ENCODE results near the gene FBXL17. TPM values are rescaled to one million over a fixed set of nuclear protein-coding genes. Genes with fewer than 3 reads are reported as not detected.

The FBXL17 gene
- total and polyA plus RNA-seq, 3 experiments from 2014 or later, result 6.4 to 8.2 (median 6.9) TPM

- Histone ChIP-seq H3K9me3 (ENCODE audit: low read length) (no peaks in the 10 kb centered on the region), H3K27ac (ENCODE audit: low read depth, low read length) (no peak overlapping the region), H3K36me3 (ENCODE audit: insufficient read depth, low read length) (no peaks in the 10 kb centered on the region), H3K27me3 (ENCODE audit: insufficient read depth, low read length, poor library complexity, severe bottlenecking) (no peaks in the 10 kb centered on the region), H3K4me3 (ENCODE audit: low read length) (no peak overlapping the region), H3K4me1 (ENCODE audit: insufficient read depth, low read length) (no peaks in the 10 kb centered on the region)
- no peaks in the 10 kb centered on the region for H3K27me3 Mint-ChIP-seq
- POLR2A ChIA-PET, result no interaction called here
- peaks cover 0 to 2% (median 0%) of the 10 kb centered on the region in 3 donors for H3K4me1 Mint-ChIP-seq
- H3K27ac Mint-ChIP-seq, result no peak overlapping the region
- CTCF ChIA-PET, result no interaction called here
- peaks cover 29 to 68% (median 49%) of the 10 kb centered on the region in 3 donors for H3K36me3 Mint-ChIP-seq
- H3K4me3 Mint-ChIP-seq, result no peak overlapping the region
- no peak for DNase-seq
- peaks cover 0 to 19% (median 12%) of the 10 kb centered on the region in 5 donors for H3K9me3 Mint-ChIP-seq
These were observed 159.9 kb downstream of the FBXL17 start for GRCh38 chr5:108222011-108222410.

DNA sequence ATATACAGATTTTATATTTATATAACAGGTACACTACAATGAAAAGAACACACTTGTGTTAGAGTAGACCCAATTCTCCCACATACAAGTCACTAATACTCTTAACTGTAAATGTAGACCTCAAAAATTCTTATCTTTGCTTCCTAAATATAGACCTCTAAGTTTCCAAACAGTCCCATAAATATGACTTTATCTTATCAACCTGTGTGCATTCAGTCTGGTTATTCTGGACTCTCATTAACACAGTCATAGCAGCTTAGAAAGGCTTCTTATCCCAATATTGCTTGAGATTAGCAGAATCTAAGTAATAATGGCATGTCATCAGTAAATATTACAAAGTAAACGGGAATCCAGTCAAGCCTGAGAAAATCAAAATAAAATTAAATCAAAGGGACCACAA lies 161.1 kb downstream of the FBXL17 start:
- Histone ChIP-seq H3K9me3 (ENCODE audit: low read length) (no peaks in the 10 kb centered on the region), H3K36me3 (ENCODE audit: insufficient read depth, low read length) (no peaks in the 10 kb centered on the region), H3K27me3 (ENCODE audit: insufficient read depth, low read length, poor library complexity, severe bottlenecking) (no peaks in the 10 kb centered on the region), H3K27ac (ENCODE audit: low read depth, low read length) (no peak overlapping the region), H3K4me1 (ENCODE audit: insufficient read depth, low read length) (no peaks in the 10 kb centered on the region), H3K4me3 (ENCODE audit: low read length) (no peak overlapping the region)
- DNase-seq, result no peak
- Mint-ChIP-seq H3K27me3 (no peaks in the 10 kb centered on the region), H3K9me3 (peaks cover 2 to 22% (median 15%) of the 10 kb centered on the region in 5 donors), H3K27ac (no peak overlapping the region), H3K4me3 (no peak overlapping the region), H3K4me1 (peaks cover 0 to 2% (median 0%) of the 10 kb centered on the region in 3 donors), H3K36me3 (peaks cover 29 to 75% (median 53%) of the 10 kb centered on the region in 3 donors)
- CTCF ChIA-PET, result no interaction called here
- POLR2A ChIA-PET, result no interaction called here

GRCh38 chr5:108216890-108217289 lies 165.0 kb downstream of the FBXL17 start:
- POLR2A ChIA-PET, result no interaction called here
- H3K9me3 ChIP-seq (ENCODE audit: low read length), result no peaks in the 10 kb centered on the region
- H3K4me3 ChIP-seq (ENCODE audit: low read length), result no peak overlapping the region
- CTCF ChIA-PET, result no interaction called here
- H3K4me1 Mint-ChIP-seq, result peaks cover 0 to 2% (median 0%) of the 10 kb centered on the region in 3 donors
- peak overlapping the region in 1 of 8 donors; percentile 38 for H3K27ac Mint-ChIP-seq
- no peaks in the 10 kb centered on the region for H3K27me3 Mint-ChIP-seq
- H3K27ac ChIP-seq (ENCODE audit: low read depth, low read length), result no peak overlapping the region
- no peak overlapping the region for H3K4me3 Mint-ChIP-seq
- no peaks in the 10 kb centered on the region for H3K36me3 ChIP-seq (ENCODE audit: insufficient read depth, low read length)
- H3K27me3 ChIP-seq (ENCODE audit: insufficient read depth, low read length, poor library complexity, severe bottlenecking), result no peaks in the 10 kb centered on the region
- H3K4me1 ChIP-seq (ENCODE audit: insufficient read depth, low read length), result no peaks in the 10 kb centered on the region
- peaks cover 10 to 32% (median 17%) of the 10 kb centered on the region in 5 donors for H3K9me3 Mint-ChIP-seq
- H3K36me3 Mint-ChIP-seq, result peaks cover 27 to 62% (median 46%) of the 10 kb centered on the region in 3 donors
- DNase-seq, result no peak

DNA sequence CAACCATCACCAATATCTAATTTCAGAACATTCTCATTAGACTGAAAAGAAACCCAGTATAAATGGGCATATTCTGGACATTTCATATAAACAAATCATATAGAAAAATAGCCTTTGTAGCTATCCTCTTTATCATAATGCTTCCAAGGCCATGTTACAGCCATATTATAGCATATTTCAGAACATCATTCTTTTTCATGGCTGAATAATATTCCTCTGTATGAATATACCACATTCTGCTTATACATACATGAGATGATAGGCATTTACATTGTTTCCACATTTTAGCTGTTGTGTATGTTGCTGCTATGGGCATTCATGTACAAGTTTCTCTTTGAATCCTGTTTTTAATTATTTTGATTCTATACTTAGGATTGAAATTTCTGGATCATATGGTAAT lies 167.0 kb downstream of the FBXL17 start:
- POLR2A ChIA-PET, result no interaction called here
- Mint-ChIP-seq H3K36me3 (peaks cover 18 to 48% (median 35%) of the 10 kb centered on the region in 3 donors), H3K27ac (no peak overlapping the region), H3K4me3 (no peak overlapping the region), H3K9me3 (peaks cover 10 to 27% (median 15%) of the 10 kb centered on the region in 5 donors), H3K27me3 (no peaks in the 10 kb centered on the region), H3K4me1 (no peaks in the 10 kb centered on the region)
- Histone ChIP-seq H3K27ac (ENCODE audit: low read depth, low read length) (no peak overlapping the region), H3K36me3 (ENCODE audit: insufficient read depth, low read length) (no peaks in the 10 kb centered on the region), H3K4me3 (ENCODE audit: low read length) (no peak overlapping the region), H3K4me1 (ENCODE audit: insufficient read depth, low read length) (no peaks in the 10 kb centered on the region), H3K9me3 (ENCODE audit: low read length) (no peaks in the 10 kb centered on the region), H3K27me3 (ENCODE audit: insufficient read depth, low read length, poor library complexity, severe bottlenecking) (no peaks in the 10 kb centered on the region)
- no peak for DNase-seq
- CTCF ChIA-PET, result no interaction called here

- Mint-ChIP-seq H3K4me1 (peaks cover 0 to 3% (median 0%) of the 10 kb centered on the region in 3 donors), H3K27me3 (no peaks in the 10 kb centered on the region), H3K36me3 (peaks cover 10 to 33% (median 28%) of the 10 kb centered on the region in 3 donors), H3K4me3 (no peak overlapping the region), H3K9me3 (peaks cover 10 to 20% (median 11%) of the 10 kb centered on the region in 5 donors), H3K27ac (no peak overlapping the region)
- Histone ChIP-seq H3K4me1 (ENCODE audit: insufficient read depth, low read length) (no peaks in the 10 kb centered on the region), H3K9me3 (ENCODE audit: low read length) (no peaks in the 10 kb centered on the region), H3K27ac (ENCODE audit: low read depth, low read length) (no peak overlapping the region), H3K4me3 (ENCODE audit: low read length) (no peak overlapping the region), H3K36me3 (ENCODE audit: insufficient read depth, low read length) (no peaks in the 10 kb centered on the region), H3K27me3 (ENCODE audit: insufficient read depth, low read length, poor library complexity, severe bottlenecking) (no peaks in the 10 kb centered on the region)
- POLR2A ChIA-PET, result no interaction called here
- DNase-seq, result no peak
- CTCF ChIA-PET, result no interaction called here
These were observed 169.0 kb downstream of the FBXL17 start for GRCh38 chr5:108212775-108213346.

- H3K4me1 Mint-ChIP-seq, result peaks cover 4 to 15% (median 12%) of the 10 kb centered on the region in 3 donors
- Histone ChIP-seq H3K27me3 (ENCODE audit: insufficient read depth, low read length, poor library complexity, severe bottlenecking) (no peaks in the 10 kb centered on the region), H3K4me1 (ENCODE audit: insufficient read depth, low read length) (no peaks in the 10 kb centered on the region), H3K4me3 (ENCODE audit: low read length) (no peak overlapping the region), H3K36me3 (ENCODE audit: insufficient read depth, low read length) (no peaks in the 10 kb centered on the region), H3K9me3 (ENCODE audit: low read length) (no peaks in the 10 kb centered on the region), H3K27ac (ENCODE audit: low read depth, low read length) (no peak overlapping the region)
- ChIA-PET POLR2A (no interaction called here), CTCF (no interaction called here)
- no peaks in the 10 kb centered on the region for H3K27me3 Mint-ChIP-seq
- H3K4me3 Mint-ChIP-seq, result no peak overlapping the region
- peaks cover 0 to 2% (median 0%) of the 10 kb centered on the region in 5 donors for H3K9me3 Mint-ChIP-seq
- H3K27ac Mint-ChIP-seq, result peak overlapping the region in 1 of 8 donors; percentile 1
- H3K36me3 Mint-ChIP-seq, result no peaks in the 10 kb centered on the region
- no peak for DNase-seq
These were observed 175.2 kb downstream of the FBXL17 start for GRCh38 chr5:108206707-108207106.

DNA sequence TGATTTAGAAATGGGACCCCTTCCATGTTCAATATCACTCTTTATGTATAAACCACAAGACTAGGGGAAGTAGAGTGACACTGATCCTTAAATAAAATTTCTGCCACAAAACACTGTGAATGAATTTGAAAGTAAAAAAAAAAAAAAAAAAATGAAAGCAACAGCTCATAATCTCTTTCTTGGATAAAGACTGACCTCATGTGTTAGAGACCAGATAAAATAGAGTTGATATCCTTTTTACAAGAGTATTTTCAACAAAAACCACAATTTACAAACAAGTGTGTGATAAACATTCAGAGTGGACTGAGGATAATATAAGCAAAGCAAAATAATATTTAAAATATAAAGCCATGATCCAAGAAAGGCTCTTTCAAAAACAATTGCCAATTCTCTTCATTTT lies 180.2 kb downstream of the FBXL17 start:
- Histone ChIP-seq H3K9me3 (ENCODE audit: low read length) (no peaks in the 10 kb centered on the region), H3K27me3 (ENCODE audit: insufficient read depth, low read length, poor library complexity, severe bottlenecking) (no peaks in the 10 kb centered on the region), H3K4me1 (ENCODE audit: insufficient read depth, low read length) (no peaks in the 10 kb centered on the region), H3K36me3 (ENCODE audit: insufficient read depth, low read length) (no peaks in the 10 kb centered on the region), H3K4me3 (ENCODE audit: low read length) (no peak overlapping the region), H3K27ac (ENCODE audit: low read depth, low read length) (no peak overlapping the region)
- no peaks in the 10 kb centered on the region for H3K36me3 Mint-ChIP-seq
- POLR2A ChIA-PET, result interaction anchor here (0.7 kb wide), 1 partner anchor 864 kb away, joined by 5 read pairs; no protein-coding TSS in a partner anchor
- peaks cover 0 to 12% (median 11%) of the 10 kb centered on the region in 3 donors for H3K4me1 Mint-ChIP-seq
- no peaks in the 10 kb centered on the region for H3K9me3 Mint-ChIP-seq
- no peak overlapping the region for H3K4me3 Mint-ChIP-seq
- H3K27me3 Mint-ChIP-seq, result no peaks in the 10 kb centered on the region
- H3K27ac Mint-ChIP-seq, result no peak overlapping the region
- CTCF ChIA-PET, result no interaction called here
- DNase-seq, result no peak

DNA sequence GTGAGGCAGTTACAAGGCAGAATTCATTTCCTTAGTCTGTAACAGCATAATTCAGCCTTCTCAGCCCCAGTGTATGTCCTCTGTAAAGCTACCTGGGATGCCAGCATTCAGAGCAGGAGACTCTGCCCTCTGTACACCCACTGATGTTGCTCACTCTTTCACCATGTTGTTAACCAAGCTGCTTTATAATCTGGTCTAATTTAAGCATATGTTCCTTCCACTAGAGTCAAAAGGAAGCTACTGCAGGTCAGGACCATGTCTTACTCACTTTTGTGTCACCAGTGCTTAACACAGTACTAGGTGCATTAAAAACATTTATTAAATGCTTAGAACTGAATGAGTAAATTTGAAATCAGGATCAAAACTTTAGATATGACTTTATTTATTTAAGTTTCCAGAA lies 185.6 kb downstream of the FBXL17 start:
- ChIA-PET CTCF (no interaction called here), POLR2A (no interaction called here)
- H3K9me3 ChIP-seq (ENCODE audit: low read length), result no peaks in the 10 kb centered on the region
- no peaks in the 10 kb centered on the region for H3K27me3 ChIP-seq (ENCODE audit: insufficient read depth, low read length, poor library complexity, severe bottlenecking)
- no peak overlapping the region for H3K4me3 ChIP-seq (ENCODE audit: low read length)
- no peak overlapping the region for H3K4me3 Mint-ChIP-seq
- no peaks in the 10 kb centered on the region for H3K4me1 Mint-ChIP-seq
- no peaks in the 10 kb centered on the region for H3K9me3 Mint-ChIP-seq
- H3K36me3 ChIP-seq (ENCODE audit: insufficient read depth, low read length), result no peaks in the 10 kb centered on the region
- peak overlapping the region in 1 of 8 donors; percentile 34 for H3K27ac Mint-ChIP-seq
- no peaks in the 10 kb centered on the region for H3K27me3 Mint-ChIP-seq
- peaks cover 0 to 5% (median 3%) of the 10 kb centered on the region in 3 donors for H3K36me3 Mint-ChIP-seq
- H3K27ac ChIP-seq (ENCODE audit: low read depth, low read length), result no peak overlapping the region
- DNase-seq, result no peak
- no peaks in the 10 kb centered on the region for H3K4me1 ChIP-seq (ENCODE audit: insufficient read depth, low read length)
